CD14-positive monocyte (primary cell): ENCODE data around the gene COL5A2. TPM values are rescaled to one million over a fixed set of nuclear protein-coding genes. Genes with fewer than 3 reads are reported as not detected.

Experiments
- DNase-seq, 3 donors: peaks; one replicate each; pipeline ENCODE4 v3.0.0-alpha.2; 2011 to 2022
- H2AFZ ChIP-seq: 2 replicates; pipeline ENCODE4 v1.6.0; 2012; ENCODE audit warnings: mild to moderate bottlenecking, low read depth, low read length, inconsistent platforms; ENCODE audit not compliant: insufficient read depth, poor library complexity, severe bottlenecking
- H3K27ac ChIP-seq, 2 donors: 1 replicate in 1 of 2; 2 replicates in 1 of 2; pipeline ENCODE4 v1.5.1; 2012 to 2013; ENCODE audit warnings: low read length in 2 of 2, control low read depth in 1 of 2, inconsistent platforms in 1 of 2, low read depth in 1 of 2, mild to moderate bottlenecking in 1 of 2
- H3K27me3 ChIP-seq, 2 donors: one replicate each; pipeline versions ENCODE4 v1.6.0 to v1.6.1; 2011 to 2013; ENCODE audit warnings: low read length in 2 of 2; ENCODE audit not compliant: control insufficient read depth in 2 of 2, insufficient read depth in 2 of 2
- H3K36me3 ChIP-seq, 2 donors: replicated peaks in 1 of 2; 1 replicate in 1 of 2; 2 replicates in 1 of 2; pipeline versions ENCODE4 v1.5.1 to v1.6.1; 2012 to 2013; ENCODE audit warnings: low read length in 2 of 2, control low read depth in 1 of 2, inconsistent platforms in 1 of 2, mild to moderate bottlenecking in 1 of 2; ENCODE audit not compliant: insufficient read depth in 2 of 2, control insufficient read depth in 1 of 2
- H3K4me1 ChIP-seq, 2 donors: 1 replicate in 1 of 2; 2 replicates in 1 of 2; pipeline versions ENCODE4 v1.5.1 to v1.6.1; 2012 to 2013; ENCODE audit warnings: low read length in 2 of 2, control low read depth in 1 of 2, inconsistent platforms in 1 of 2, mild to moderate bottlenecking in 1 of 2, moderate library complexity in 1 of 2; ENCODE audit not compliant: insufficient read depth in 2 of 2, control insufficient read depth in 1 of 2
- H3K4me2 ChIP-seq: replicated peaks from 2 replicates; pipeline ENCODE3; 2012; ENCODE audit warnings: low read length, moderate library complexity, mild to moderate bottlenecking; ENCODE audit not compliant: poor library complexity, severe bottlenecking; ENCODE audit errors: extremely low read depth
- H3K4me3 ChIP-seq, 3 experiments: fragments of 200-600 bp in 1 of 3; sonication (generic) in 1 of 3; replicated peaks in 1 of 3; 1 replicate in 2 of 3; 2 replicates in 1 of 3; pipeline ENCODE4 v1.5.1; 2011 to 2013; ENCODE audit warnings: low read length in 3 of 3, mild to moderate bottlenecking in 3 of 3, control low read depth in 2 of 3, low read depth in 2 of 3, inconsistent platforms in 1 of 3, moderate library complexity in 1 of 3
- H3K79me2 ChIP-seq: 2 replicates; pipeline ENCODE4 v1.6.0; 2012; ENCODE audit warnings: mild to moderate bottlenecking, control low read depth, inconsistent platforms, low read length, moderate library complexity; ENCODE audit not compliant: insufficient read depth
- H3K9ac ChIP-seq: 2 replicates; pipeline ENCODE4 v1.6.0; 2017; ENCODE audit warnings: low read length, mild to moderate bottlenecking; ENCODE audit not compliant: insufficient read depth, poor library complexity, severe bottlenecking
- H3K9me3 ChIP-seq, 2 donors: replicated peaks in 1 of 2; 1 replicate in 1 of 2; 2 replicates in 1 of 2; pipeline versions ENCODE4 v1.5.1 to v1.6.1; 2012 to 2013; ENCODE audit warnings: low read length in 2 of 2, control low read depth in 1 of 2; ENCODE audit not compliant: control insufficient read depth in 1 of 2, insufficient read depth in 1 of 2
- H4K20me1 ChIP-seq: 2 replicates; pipeline ENCODE4 v1.6.0; 2012; ENCODE audit warnings: mild to moderate bottlenecking, low read length, control low read depth, moderate library complexity; ENCODE audit not compliant: insufficient read depth
- H3K27ac Mint-ChIP-seq, 7 donors: one replicate each; pipeline ENCODE4 v1.8.0; 2020; ENCODE audit warnings: mild to moderate bottlenecking in 7 of 7, mixed read lengths in 7 of 7, moderate library complexity in 6 of 7, inconsistent platforms in 2 of 7
- H3K27me3 Mint-ChIP-seq, 3 donors: one replicate each; pipeline ENCODE4 v1.8.0; 2021 to 2022; ENCODE audit warnings: low read depth in 3 of 3, mild to moderate bottlenecking in 3 of 3, mixed read lengths in 3 of 3, moderate library complexity in 3 of 3, inconsistent platforms in 1 of 3
- H3K36me3 Mint-ChIP-seq, 2 donors: one replicate each; pipeline ENCODE4 v1.8.0; 2020; ENCODE audit warnings: mixed read lengths in 2 of 2, inconsistent platforms in 1 of 2, mild to moderate bottlenecking in 1 of 2
- H3K4me1 Mint-ChIP-seq: one replicate; pipeline ENCODE4 v1.8.0; 2020; ENCODE audit warnings: mild to moderate bottlenecking, mixed read lengths
- H3K4me3 Mint-ChIP-seq, 2 donors: one replicate each; pipeline ENCODE4 v1.8.0; 2020; ENCODE audit warnings: mild to moderate bottlenecking in 2 of 2, mixed read lengths in 2 of 2, moderate library complexity in 1 of 2
- H3K9me3 Mint-ChIP-seq, 7 donors: one replicate each; pipeline ENCODE4 v1.8.0; 2020 to 2022; ENCODE audit warnings: mixed read lengths in 7 of 7, mild to moderate bottlenecking in 6 of 7, moderate library complexity in 6 of 7, inconsistent platforms in 2 of 7
- CTCF ChIP-seq: fragments of 200-600 bp; IDR thresholded peaks from one replicate; pipeline ENCODE4 v1.8.0; 2022; ENCODE audit warnings: antibody characterized with exemption, mild to moderate bottlenecking
- WGBS: methylation state at CpG from one replicate; pipeline ENCODE4 v1.1.5; 2013; ENCODE audit warnings: missing lambda C conversion rate; ENCODE audit not compliant: insufficient coverage; 5-methylcytosine and 5-hydroxymethylcytosine counted together
- intact Hi-C, 2 donors: fragments of 100-400 bp; cut with micrococcal nuclease; formaldehyde crosslinking; loops; one replicate each; pipeline versions ENCODE4 v1.15.0 to v1.15.1; 2023
- polyA plus RNA-seq, 3 donors: library from polyadenylated mRNA; depleted of rRNA in 1 of 3; unstranded in 2 of 3; stranded (reverse) in 1 of 3; fragments of 300-500 nt in 2 of 3; fragments of >200 nt in 1 of 3; fragmentation: Illumina TruSeq in 2 of 3; gene quantifications; 1 replicate in 2 of 3; 2 replicates in 1 of 3; pipeline ENCODE4 v1.2.3, GENCODE V29; 2012 to 2021

COL5A2 gene
- polyA plus RNA-seq, 3 donors = 0.13 TPM; not detected in 2

- no peak for DNase-seq
- 100% methylated on average over 1 of the region's 3 CpGs for WGBS
- H4K20me1 ChIP-seq = no peaks in the 10 kb centered on the region
- H3K79me2 ChIP-seq = no peaks in the 10 kb centered on the region
- no peak overlapping the region for H3K4me3 ChIP-seq
- H3K27me3 Mint-ChIP-seq = peaks cover 0 to 2% (median 1%) of the 10 kb centered on the region in 3 donors
- no peak overlapping the region for H3K27ac Mint-ChIP-seq
- peaks cover 0 to 4% (median 0%) of the 10 kb centered on the region in 7 donors for H3K9me3 Mint-ChIP-seq
- H3K4me1 Mint-ChIP-seq = no peaks in the 10 kb centered on the region
- no peaks in the 10 kb centered on the region for H3K36me3 ChIP-seq
- intact Hi-C loops = no loop called here
- no peaks in the 10 kb centered on the region for H3K9me3 ChIP-seq
- TF ChIP-seq CTCF = no peak
- H3K4me1 ChIP-seq = no peaks in the 10 kb centered on the region
- no peak overlapping the region for H3K4me3 Mint-ChIP-seq
- H3K27me3 ChIP-seq = no peaks in the 10 kb centered on the region
- H3K4me2 ChIP-seq = no peak overlapping the region
- no peak overlapping the region for H3K27ac ChIP-seq
- H3K36me3 Mint-ChIP-seq = no peaks in the 10 kb centered on the region
- H2AFZ ChIP-seq = no peak overlapping the region
- no peak overlapping the region for H3K9ac ChIP-seq
These were observed 24.9 kb upstream of the COL5A2 start for GRCh38 chr2:189204322-189204941.

DNA sequence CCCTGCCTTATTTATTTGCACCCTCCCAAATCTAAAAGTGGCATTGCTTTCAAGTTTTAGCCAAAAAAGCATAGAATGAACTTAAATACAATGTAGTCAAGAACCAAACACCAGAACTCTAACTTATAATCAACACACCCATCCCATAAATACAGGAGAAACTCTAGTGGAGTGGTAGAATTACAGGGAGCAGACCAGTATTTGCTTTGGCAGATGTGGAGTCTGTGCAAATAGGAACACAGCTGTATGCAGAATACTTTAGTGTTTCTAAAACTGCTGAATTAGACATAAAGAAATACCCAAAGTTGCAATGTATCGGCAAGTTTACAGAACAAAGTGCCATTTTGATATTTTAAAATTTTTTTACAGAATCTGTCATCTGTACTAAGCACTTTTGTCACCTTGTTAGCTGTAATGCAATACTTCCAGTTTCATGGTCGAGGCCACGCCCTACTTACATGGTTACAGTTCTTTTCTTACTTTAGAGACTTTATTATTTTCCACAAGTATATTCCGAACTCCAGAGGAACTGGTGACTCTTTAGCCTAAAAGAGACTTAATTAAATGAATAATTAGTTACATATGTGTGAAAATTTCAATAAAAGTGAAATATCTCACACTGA, 23.7 kb upstream of the COL5A2 start:
- Histone ChIP-seq H3K27me3 (no peaks in the 10 kb centered on the region), H3K36me3 (no peaks in the 10 kb centered on the region), H4K20me1 (no peaks in the 10 kb centered on the region), H3K9me3 (no peaks in the 10 kb centered on the region), H3K4me2 (no peak overlapping the region), H2AFZ (no peak overlapping the region), H3K27ac (no peak overlapping the region), H3K79me2 (no peaks in the 10 kb centered on the region), H3K4me3 (no peak overlapping the region), H3K9ac (no peak overlapping the region), H3K4me1 (no peaks in the 10 kb centered on the region)
- H3K4me1 Mint-ChIP-seq = no peaks in the 10 kb centered on the region
- no peaks in the 10 kb centered on the region for H3K36me3 Mint-ChIP-seq
- peaks cover 0 to 2% (median 0%) of the 10 kb centered on the region in 3 donors for H3K27me3 Mint-ChIP-seq
- TF ChIP-seq CTCF = no peak
- H3K9me3 Mint-ChIP-seq = peaks cover 0 to 4% (median 0%) of the 10 kb centered on the region in 7 donors
- no peak for DNase-seq
- H3K4me3 Mint-ChIP-seq = no peak overlapping the region
- 90% methylated on average over 1 of the region's 4 CpGs for WGBS
- intact Hi-C loops = no loop called here
- H3K27ac Mint-ChIP-seq = no peak overlapping the region
